ENCODE results near the gene HYAL2. TPM values are rescaled to one million over a fixed set of nuclear protein-coding genes. Genes with fewer than 3 reads are reported as not detected.
A peak's percentile ranks its signal among the peaks of the same experiment; 100 is the strongest.

The HYAL2 gene
- total RNA-seq, 1 experiment from 2014 or later, result 30.1 TPM

DNA sequence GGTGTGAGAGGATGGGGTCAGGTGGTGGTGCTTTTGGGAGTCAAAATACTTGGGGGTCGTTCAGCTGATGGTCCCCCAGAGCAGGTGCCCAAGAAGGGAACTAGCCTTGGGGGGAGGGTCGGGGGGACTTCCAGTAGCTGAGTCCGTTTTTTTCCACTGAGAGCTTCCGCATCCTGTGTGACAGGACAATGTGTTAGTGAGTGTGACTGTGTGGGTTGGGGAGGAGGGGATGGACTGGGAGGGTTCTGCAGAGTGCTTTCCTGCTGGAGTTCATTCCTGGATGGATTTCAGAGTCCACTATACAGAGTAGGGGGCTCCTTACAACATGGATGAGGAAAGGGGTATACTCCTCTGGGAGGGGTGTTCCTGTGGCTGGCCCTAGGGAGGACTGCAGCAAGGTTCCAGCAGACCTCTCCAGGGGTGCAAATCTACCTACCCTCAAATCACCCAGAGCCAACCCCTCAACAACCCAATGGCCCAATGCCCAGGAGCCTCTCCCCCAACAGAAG is 601 bp upstream of the HYAL2 start:
- Histone ChIP-seq H3K4me1 (peaks cover 22% of the 10 kb centered on the region), H3K27me3 (replicated peaks; ENCODE audit: control insufficient read depth, insufficient read depth, low read length) (no peaks in the 10 kb centered on the region), H3K9me3 (no peaks in the 10 kb centered on the region), H3K36me3 (ENCODE audit: control insufficient read depth, insufficient read depth, low read length) (peaks cover 4% of the 10 kb centered on the region), H3K4me3 (ENCODE audit: low read depth, low read length) (no peak overlapping the region)
- ChIA-PET CTCF (interaction anchor here (2.2 to 2.3 kb wide), 2 partner anchors 14 to 20 kb away, joined by 11 to 12 read pairs; partner anchors contain the start of gene HYAL1), POLR2A (no interaction called here)
- TF ChIP-seq, protein P1, sequence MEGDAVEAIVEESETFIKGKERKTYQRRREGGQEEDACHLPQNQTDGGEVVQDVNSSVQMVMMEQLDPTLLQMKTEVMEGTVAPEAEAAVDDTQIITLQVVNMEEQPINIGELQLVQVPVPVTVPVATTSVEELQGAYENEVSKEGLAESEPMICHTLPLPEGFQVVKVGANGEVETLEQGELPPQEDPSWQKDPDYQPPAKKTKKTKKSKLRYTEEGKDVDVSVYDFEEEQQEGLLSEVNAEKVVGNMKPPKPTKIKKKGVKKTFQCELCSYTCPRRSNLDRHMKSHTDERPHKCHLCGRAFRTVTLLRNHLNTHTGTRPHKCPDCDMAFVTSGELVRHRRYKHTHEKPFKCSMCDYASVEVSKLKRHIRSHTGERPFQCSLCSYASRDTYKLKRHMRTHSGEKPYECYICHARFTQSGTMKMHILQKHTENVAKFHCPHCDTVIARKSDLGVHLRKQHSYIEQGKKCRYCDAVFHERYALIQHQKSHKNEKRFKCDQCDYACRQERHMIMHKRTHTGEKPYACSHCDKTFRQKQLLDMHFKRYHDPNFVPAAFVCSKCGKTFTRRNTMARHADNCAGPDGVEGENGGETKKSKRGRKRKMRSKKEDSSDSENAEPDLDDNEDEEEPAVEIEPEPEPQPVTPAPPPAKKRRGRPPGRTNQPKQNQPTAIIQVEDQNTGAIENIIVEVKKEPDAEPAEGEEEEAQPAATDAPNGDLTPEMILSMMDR (IDR thresholded peaks at IDR 0.05; ENCODE audit: insufficient read depth in 1 of 2, low read depth in 1 of 2, low read length in 1 of 2, severe bottlenecking in 1 of 2, unreplicated experiment in 1 of 2), result no peak
- intact Hi-C loops (cut with micrococcal nuclease; ENCODE audit: unreplicated experiment), result no loop called here
- Mint-ChIP-seq H3K4me1 (ENCODE audit: low read depth, unreplicated experiment) (no peaks in the 10 kb centered on the region), H3K9me3 (ENCODE audit: unreplicated experiment) (no peaks in the 10 kb centered on the region), H3K36me3 (ENCODE audit: insufficient read depth, unreplicated experiment) (peaks cover 42% of the 10 kb centered on the region), H3K27ac (ENCODE audit: unreplicated experiment) (peak overlapping the region; percentile 96), H3K4me3 (ENCODE audit: unreplicated experiment) (no peak overlapping the region), H3K27me3 (ENCODE audit: insufficient read depth, unreplicated experiment) (no peaks in the 10 kb centered on the region)
- DNase-seq, result no peak
- no TSS peak for BruUV-seq (replicated peaks)

DNA sequence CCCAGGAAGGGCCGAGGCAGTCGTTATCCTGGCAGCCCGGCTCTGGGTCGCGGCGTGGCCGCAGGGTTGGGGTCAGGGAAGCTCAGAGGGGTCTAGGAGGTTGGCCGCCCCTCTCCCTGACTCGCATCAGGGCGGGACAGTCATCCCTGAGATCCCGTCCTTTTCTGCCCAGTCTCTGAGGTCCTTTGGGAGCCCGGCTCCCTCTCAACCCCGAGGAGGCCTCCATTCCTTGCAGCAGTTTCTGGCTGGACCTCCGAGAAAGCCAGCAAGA is 495 bp downstream of the HYAL2 start:
- H3K4me1 Mint-ChIP-seq (ENCODE audit: low read depth, unreplicated experiment), result peaks cover under 1% of the 10 kb centered on the region
- Histone ChIP-seq H3K36me3 (ENCODE audit: control insufficient read depth, insufficient read depth, low read length) (peaks cover 4% of the 10 kb centered on the region), H3K27me3 (replicated peaks; ENCODE audit: control insufficient read depth, insufficient read depth, low read length) (no peaks in the 10 kb centered on the region), H3K9me3 (no peaks in the 10 kb centered on the region), H3K4me3 (ENCODE audit: low read depth, low read length) (peak overlapping the region; percentile 58), H3K4me1 (peaks cover 27% of the 10 kb centered on the region)
- BruUV-seq (replicated peaks), result TSS peak; percentile 62
- H3K27ac Mint-ChIP-seq (ENCODE audit: unreplicated experiment), result peak overlapping the region; percentile 96
- TF ChIP-seq, protein P1 (IDR thresholded peaks at IDR 0.05; ENCODE audit: insufficient read depth in 1 of 2, low read depth in 1 of 2, low read length in 1 of 2, severe bottlenecking in 1 of 2, unreplicated experiment in 1 of 2), result no peak
- no peaks in the 10 kb centered on the region for H3K9me3 Mint-ChIP-seq (ENCODE audit: unreplicated experiment)
- ChIA-PET POLR2A (interaction anchor here (0.6 to 1.4 kb wide), 2 partner anchors 23 to 536 kb away, joined by 4 to 12 read pairs; partner anchors contain the start of genes HYAL3 and NAA80), CTCF (interaction anchor here (1.0 to 1.4 kb wide), 2 partner anchors 15 to 23 kb away, joined by 8 to 27 read pairs; partner anchors contain the start of genes HYAL3 and NAA80)
- no peaks in the 10 kb centered on the region for H3K27me3 Mint-ChIP-seq (ENCODE audit: insufficient read depth, unreplicated experiment)
- intact Hi-C loops (cut with micrococcal nuclease; ENCODE audit: unreplicated experiment), result no loop called here
- peak overlapping the region; percentile 81 for H3K4me3 Mint-ChIP-seq (ENCODE audit: unreplicated experiment)
- peaks cover 40% of the 10 kb centered on the region for H3K36me3 Mint-ChIP-seq (ENCODE audit: insufficient read depth, unreplicated experiment)
- no peak for DNase-seq

DNA sequence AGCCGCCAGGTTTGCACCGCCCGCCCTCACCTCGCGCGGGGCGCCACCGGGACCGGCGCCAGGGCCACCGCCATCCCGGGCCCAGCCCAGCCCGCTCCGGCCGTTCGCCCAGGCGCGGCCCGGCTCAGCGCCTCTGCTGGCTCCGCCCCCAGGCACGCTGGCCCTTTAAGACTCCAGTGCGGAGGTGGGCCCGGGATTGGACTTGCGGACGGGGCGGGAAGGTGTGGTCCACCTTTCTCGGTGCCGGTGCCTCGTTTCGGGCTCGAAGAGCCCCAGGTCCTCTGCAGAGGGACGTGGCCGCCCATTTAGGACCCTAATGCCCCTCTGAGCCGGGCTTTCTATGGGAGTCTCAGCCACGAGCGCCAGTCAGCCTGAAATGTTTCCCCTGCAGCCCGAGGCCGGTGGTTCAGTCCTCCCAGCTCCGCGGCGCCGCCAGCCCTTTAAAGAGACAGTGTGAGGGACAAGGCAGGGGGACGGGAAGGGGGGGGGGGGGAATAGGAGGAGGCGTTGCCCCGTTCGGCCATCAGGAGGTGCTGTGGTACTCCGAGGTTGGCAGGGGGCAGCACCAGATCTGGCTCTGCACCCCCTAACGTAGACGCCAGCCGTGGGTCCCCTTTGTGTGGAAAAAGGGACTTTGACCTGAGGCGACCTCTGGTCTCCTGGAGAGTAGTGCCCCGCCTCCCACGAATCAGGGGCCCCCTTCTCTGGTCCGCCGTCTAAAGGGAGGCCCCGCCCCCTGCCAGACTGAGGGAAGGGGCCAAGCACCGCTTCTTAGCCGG is 1.0 kb downstream of the HYAL2 start:
- intact Hi-C loops (cut with micrococcal nuclease; ENCODE audit: unreplicated experiment), result loop anchor here (1.0 kb wide), 1 partner anchor 22 kb away; the partner anchor contains the start of genes HYAL3 and NAA80
- peaks cover 6% of the 10 kb centered on the region for H3K4me1 Mint-ChIP-seq (ENCODE audit: low read depth, unreplicated experiment)
- TF ChIP-seq, protein P1 (IDR thresholded peaks at IDR 0.05; ENCODE audit: insufficient read depth in 1 of 2, low read depth in 1 of 2, low read length in 1 of 2, severe bottlenecking in 1 of 2, unreplicated experiment in 1 of 2), result peak; percentile 67 to 68
- peaks cover 4% of the 10 kb centered on the region for H3K36me3 ChIP-seq (ENCODE audit: control insufficient read depth, insufficient read depth, low read length)
- DNase-seq, result peak; percentile 92 to 94
- ChIA-PET CTCF (interaction anchor here (0.5 to 1.4 kb wide), 12 partner anchors 10 to 1720 kb away, joined by 3 to 27 read pairs (median 5); partner anchors contain the start of genes CYB561D2, GNAI2, HYAL3 and NAA80), POLR2A (interaction anchor here (0.6 to 1.4 kb wide), 4 partner anchors 16 to 536 kb away, joined by 4 to 12 read pairs (median 8); partner anchors contain the start of genes HYAL3 and NAA80)
- peaks cover 37% of the 10 kb centered on the region for H3K36me3 Mint-ChIP-seq (ENCODE audit: insufficient read depth, unreplicated experiment)
- H3K4me3 ChIP-seq (ENCODE audit: low read depth, low read length), result peak overlapping the region; percentile 58
- H3K27ac Mint-ChIP-seq (ENCODE audit: unreplicated experiment), result peak overlapping the region; percentile 96
- H3K9me3 Mint-ChIP-seq (ENCODE audit: unreplicated experiment), result no peaks in the 10 kb centered on the region
- H3K4me1 ChIP-seq, result peaks cover 33% of the 10 kb centered on the region
- no TSS peak for BruUV-seq (replicated peaks)
- no peaks in the 10 kb centered on the region for H3K9me3 ChIP-seq
- H3K27me3 Mint-ChIP-seq (ENCODE audit: insufficient read depth, unreplicated experiment), result no peaks in the 10 kb centered on the region
- H3K4me3 Mint-ChIP-seq (ENCODE audit: unreplicated experiment), result peak overlapping the region; percentile 81
- no peaks in the 10 kb centered on the region for H3K27me3 ChIP-seq (replicated peaks; ENCODE audit: control insufficient read depth, insufficient read depth, low read length)

All from Caco-2 (cell line).